ENCODE measurements around the gene RPH3AL.

GRCh38 chr17:300881-301280 lies 51.7 kb downstream of the RPH3AL start:
- TF ChIP-seq CTCF (IDR thresholded peaks at IDR 0.05) (no peak), POLR2A (IDR thresholded peaks at IDR 0.05) (no peak)
